DND-41 (cell line): ENCODE measurements around the gene PLAU.

ENCODE experiments used
- EZH2 ChIP-seq: IDR thresholded peaks from 3 replicates; pipeline ENCODE4 v1.6.1; 2012; ENCODE audit warnings: borderline replicate concordance, low read depth, mild to moderate bottlenecking, moderate library complexity, low read length, inconsistent platforms; ENCODE audit not compliant: severe bottlenecking
- TF ChIP-seq, protein P1 (sequence below): IDR thresholded peaks from 2 replicates; pipeline ENCODE4 v1.5.1; 2012; ENCODE audit warnings: borderline replicate concordance, low read length, moderate library complexity, mild to moderate bottlenecking; ENCODE audit not compliant: poor library complexity, severe bottlenecking; ENCODE audit errors: extremely low read depth

DNA sequence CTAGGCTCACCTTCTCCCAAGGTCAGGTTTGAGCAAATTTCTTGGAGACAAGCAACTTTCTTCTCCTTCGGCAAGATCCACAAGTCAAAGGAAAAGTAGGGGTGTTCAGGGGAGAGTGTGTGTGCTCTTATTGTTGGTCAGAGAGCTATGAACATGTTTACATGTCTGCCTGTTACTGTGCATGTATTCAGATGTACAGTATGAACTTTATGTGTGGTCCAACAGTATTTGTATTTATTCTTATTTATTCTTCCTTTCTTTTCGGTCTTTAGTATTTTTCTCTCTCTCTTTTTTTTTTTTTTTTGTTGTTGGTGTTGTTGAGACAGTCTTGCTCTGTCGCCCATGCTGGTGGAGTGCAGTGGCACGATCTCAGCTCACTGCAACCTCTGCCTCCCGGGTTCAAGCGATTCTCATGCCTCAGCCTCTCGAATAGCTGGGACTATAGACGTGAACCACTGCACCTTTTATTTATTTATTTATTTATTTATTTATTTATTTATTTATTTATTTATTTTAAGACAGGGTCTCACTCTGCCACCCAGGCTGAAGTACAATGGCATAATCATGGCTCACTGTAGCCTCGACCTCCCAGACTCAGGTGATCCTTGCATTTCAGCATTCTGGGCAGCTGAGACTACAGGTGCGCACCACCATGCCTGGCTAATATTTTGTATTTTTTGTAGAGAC is 38.2 kb downstream of the PLAU start:
- TF ChIP-seq, protein P1, sequence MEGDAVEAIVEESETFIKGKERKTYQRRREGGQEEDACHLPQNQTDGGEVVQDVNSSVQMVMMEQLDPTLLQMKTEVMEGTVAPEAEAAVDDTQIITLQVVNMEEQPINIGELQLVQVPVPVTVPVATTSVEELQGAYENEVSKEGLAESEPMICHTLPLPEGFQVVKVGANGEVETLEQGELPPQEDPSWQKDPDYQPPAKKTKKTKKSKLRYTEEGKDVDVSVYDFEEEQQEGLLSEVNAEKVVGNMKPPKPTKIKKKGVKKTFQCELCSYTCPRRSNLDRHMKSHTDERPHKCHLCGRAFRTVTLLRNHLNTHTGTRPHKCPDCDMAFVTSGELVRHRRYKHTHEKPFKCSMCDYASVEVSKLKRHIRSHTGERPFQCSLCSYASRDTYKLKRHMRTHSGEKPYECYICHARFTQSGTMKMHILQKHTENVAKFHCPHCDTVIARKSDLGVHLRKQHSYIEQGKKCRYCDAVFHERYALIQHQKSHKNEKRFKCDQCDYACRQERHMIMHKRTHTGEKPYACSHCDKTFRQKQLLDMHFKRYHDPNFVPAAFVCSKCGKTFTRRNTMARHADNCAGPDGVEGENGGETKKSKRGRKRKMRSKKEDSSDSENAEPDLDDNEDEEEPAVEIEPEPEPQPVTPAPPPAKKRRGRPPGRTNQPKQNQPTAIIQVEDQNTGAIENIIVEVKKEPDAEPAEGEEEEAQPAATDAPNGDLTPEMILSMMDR = no peak
- no peak for TF ChIP-seq EZH2
